HG02973 (cell line): Measurements from ENCODE around the gene C1orf122.

ENCODE experiments used
- ATAC-seq: cut with Tn5 transposase; IDR thresholded peaks from one replicate; pipeline ENCODE4 v1.9.1; 2021; ENCODE audit warnings: moderate library complexity; ENCODE audit not compliant: unreplicated experiment

C1orf122 gene

DNA sequence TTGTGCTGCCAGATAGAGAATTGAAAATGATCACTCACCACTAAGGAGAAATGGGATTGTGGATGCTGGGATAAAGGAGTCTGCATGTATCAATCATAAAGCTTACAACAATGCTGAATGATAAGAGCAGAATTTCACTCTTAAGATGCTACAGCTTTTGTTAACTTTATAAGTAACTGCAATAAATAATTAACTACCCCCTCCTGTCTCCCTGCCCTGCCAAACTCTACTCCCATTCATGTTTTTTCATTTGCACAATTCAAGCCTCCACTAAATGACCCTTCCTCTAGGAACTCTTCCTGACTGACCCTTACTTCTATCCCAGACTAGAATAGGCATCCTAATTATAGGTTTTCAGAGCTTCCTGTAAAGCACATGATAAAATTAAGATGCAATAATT, 36.9 kb downstream of the C1orf122 start:
- no peak for ATAC-seq

DNA sequence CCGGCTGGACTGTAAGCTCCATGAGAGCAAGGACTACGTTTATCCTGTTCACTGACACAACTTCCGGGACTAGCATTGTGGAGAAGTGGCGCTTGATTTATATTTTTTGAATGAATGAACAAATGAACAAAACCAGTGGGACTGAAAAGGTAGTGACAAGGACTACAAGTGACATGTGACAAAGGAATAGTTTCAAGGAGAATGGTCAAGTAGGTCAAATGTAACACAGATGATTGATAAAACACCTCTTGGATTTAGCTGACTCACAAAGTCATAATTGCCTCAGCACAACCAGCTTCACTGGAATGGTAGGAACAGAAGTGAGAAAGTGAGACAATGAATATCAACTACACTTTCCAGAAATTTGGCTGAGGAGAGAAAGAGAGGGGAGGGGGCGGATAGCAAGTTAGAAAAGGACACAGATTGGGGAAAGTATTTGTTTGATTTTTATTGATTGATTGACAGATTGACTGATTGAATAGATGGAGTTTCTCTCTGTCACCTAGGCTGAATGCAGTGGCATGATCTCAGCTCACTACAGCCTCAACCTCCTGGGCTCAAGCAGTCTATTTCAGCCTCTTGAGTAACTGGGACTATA, 37.6 kb downstream of the C1orf122 start:
- no peak for ATAC-seq

DNA sequence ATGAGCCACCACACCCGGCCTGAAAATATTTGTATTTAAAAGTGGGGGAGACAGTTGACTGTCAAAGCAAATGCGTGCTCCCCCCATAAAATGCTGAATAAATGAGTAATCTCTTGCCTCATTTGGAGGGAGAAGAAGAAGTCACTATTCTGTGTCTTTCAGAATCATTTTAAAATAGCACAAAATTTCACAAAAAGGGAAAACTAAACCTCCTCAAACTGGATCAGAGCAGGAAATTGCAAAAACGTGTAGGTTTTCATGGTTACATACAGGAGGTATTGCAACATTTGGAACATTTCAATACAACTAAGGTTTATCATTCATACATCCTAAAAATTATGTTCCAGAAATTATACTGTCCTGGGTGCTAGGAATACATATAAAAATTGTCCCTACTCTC, 38.2 kb downstream of the C1orf122 start:
- ATAC-seq, result no peak

DNA sequence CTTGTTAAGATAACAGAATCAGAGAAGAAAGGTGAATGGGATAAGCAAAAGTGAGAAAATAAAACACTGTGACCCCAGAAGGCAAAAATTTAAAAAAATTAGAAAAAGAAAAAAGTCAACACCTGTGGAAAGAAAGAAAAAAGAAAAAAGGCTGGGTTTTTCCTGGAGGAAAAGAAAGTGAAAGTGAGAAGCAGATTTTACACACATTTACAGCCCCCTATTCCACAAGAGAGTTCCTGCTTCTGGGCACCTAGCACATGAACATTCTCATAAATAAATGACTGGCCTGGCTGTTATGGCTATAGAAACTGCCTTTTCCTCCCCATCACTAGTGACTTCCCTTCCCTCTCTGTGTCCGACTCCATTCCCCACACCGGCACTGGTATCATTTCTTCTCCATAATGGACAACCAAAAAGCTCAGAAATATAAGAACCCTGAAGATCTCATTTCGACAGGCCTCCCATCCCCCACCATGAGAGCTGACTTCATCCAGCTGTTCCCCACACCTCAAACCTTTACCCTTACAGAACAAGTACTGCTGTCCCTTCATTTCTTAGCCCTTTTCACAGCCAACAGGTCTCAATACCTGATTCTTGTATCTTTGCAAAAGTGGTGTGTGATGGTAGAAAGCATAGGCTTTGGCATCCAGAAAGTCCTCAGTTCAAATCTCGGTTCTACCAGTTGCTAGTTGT, 39.2 kb downstream of the C1orf122 start:
- ATAC-seq, result no peak

DNA sequence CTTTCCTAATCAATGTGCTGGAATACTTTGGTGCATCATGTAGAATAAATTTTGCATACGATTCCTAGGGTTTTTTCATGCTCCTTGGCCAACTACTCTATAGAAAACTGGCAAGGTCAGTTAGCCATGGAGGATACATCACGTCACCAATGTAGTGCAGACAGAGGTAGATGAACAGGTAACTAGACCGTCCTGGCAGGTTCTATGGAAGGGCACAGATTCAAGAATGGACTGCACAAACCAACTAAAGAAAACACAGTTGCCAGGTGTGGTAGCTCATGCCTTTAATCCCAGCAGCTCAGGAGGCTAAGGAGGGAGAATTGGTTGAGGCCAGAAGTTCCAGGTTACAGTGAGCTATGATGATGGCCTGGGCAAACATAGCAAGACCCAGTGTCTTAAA, 41.9 kb downstream of the C1orf122 start:
- ATAC-seq, result no peak

DNA sequence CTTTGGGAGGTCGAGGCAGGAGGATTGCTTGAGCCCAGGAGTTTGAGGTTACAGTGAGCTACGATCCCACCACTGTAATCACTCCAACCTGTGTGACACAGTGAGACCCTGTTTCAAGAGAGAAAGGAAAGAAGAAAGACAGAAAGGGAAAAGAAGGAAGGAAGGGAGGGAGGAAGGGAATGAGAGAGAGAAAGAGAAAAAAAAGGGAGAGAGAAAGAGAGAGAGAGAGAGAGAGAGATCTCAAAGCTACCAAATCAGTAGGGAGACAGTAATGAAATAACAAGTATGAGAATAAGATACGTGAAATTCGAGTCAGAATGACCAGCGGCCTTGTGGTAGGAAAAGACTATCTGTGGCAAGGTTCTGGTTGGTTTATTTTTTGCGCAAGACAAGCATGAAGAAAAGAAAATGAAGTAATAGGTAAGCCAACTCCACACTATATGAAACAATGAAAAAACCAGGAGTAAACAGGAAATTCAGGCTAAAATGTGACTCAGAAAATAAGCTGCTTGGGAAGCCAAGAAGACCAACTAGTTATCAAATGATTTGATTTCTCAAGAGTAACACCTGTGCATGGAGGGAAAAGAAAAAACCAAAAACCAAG, 42.9 kb downstream of the C1orf122 start:
- ATAC-seq, result no peak

DNA sequence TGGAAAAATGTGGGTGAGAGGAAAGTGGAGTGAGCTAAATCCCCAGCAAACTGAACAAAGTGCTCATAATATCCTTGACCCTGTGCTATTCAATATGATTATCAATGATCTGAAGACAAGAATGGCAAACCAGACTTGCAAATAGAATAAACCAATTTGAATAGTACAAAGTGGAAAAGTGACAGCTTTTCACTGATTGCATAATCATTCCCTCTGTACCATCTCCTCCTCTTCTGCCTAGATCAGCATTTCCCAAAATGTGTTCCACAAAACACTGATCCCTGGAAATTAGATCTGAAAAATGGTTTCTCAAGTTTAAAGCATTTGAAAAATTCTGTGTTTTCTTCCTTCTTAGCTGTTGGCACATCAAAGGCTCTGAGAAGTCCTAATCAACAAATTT, 43.7 kb downstream of the C1orf122 start:
- ATAC-seq, result no peak

DNA sequence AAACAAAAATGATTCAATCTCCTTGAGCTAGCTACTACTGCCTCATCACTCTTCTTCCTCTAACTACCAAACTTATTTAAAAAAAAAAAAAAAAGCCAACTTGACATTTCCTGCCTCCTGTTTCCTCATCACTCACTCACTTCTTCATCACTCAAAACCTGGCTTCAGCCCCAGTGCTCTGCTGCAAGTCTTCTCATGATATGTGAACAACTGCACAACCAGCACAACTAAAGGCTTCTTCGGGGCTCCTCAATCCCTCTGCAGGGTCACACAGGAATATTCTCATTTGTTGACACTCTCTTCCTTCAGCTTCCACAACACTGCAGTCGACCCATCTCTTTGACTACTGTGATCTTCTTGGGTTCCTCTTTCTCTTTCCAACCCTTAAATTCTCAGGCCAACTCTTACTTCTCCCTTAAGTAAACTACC, 44.2 kb downstream of the C1orf122 start:
- no peak for ATAC-seq

DNA sequence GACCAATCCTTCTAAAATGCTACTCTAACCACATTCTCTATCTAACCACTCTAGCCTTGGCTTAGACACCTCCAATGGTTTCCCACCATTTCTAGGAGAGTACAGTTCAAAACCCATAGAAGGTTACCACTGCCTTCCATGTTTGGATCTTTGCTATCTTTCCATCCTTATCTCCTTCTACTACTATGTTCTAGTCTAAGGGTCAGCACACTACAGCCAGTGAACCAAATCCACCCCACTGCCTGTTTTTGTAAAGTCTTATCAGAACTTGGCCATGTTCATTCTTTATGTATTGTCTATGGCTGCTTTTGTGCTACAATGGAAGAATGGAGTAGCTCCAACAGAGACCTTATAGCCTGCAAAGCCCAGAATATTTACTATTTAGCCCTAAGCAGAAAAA, 45.6 kb downstream of the C1orf122 start:
- no peak for ATAC-seq

DNA sequence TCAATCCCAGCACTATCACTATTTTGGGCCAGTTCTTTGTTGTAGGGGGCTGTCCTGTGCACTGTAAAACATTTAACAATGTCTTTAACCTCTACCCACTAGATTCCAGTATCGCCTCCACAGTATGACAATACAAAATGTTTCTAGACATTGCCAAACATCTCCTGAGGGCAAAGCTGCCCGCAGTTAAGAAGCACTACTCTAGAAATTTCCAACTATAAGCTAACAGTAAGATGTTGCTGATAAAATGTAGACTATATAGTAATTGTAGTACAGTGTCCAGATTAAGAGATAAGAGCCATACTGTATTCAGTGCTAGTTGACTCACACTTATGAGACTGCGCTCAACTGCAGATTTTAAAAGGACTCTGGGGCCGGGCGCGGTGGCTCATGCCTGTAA, 46.8 kb downstream of the C1orf122 start:
- ATAC-seq, result no peak
